ENCODE data around the gene PEX26. TPM values are rescaled to one million over a fixed set of nuclear protein-coding genes. Genes with fewer than 3 reads are reported as not detected.
"Not testable (repeated sequence)": the region's sequence is repeated elsewhere in the genome, so short reads cannot be mapped to it uniquely, and the experiment has no call there.

The PEX26 gene
- total and polyA plus RNA-seq, 2 donors (not counting 1 experiment from before 2014, with no cell fraction given) = 13.2 to 14.5 TPM

DNA sequence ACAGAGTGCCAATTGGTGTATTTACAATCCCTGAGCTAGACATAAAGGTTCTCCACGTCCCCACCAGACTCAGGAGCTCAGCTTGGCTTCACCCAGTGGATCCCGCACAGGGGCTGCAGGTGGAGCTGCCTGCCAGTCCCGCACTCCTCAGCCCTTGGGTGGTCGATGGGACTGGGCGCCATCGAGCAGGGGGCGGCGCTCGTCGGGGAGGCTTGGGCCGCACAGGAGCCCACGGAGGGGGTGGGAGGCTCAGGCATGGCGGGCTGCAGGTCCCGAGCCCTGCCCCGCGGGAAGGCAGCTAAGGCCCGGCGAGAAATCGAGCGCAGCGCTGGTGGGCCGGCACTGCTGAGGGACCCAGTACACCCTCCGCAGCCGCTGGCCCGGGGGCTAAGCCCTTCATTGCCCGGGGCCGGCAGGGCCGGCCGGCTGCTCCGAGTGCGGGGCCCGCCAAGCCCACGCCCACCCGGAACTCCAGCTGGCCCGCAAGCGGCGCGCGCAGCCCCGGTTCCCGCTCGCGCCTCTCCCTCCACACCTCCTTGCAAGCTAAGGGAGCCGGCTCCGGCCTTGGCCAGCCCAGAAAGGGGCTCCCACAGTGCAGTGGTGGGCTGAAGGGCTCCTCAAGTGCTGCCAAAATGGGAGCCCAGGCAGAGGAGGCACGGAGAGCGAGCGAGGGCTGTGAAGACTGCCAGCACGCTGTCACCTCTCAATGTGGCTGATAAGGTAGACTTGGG is 24.4 kb upstream of the PEX26 start:
- not testable (repeated sequence) for H3K9ac ChIP-seq (ENCODE audit: insufficient read depth, low read length); H3K27ac ChIP-seq (ENCODE audit: insufficient read depth, low read length); H3K4me2 ChIP-seq (ENCODE audit: extremely low read depth, insufficient read depth, low read length); H3K9me3 ChIP-seq (ENCODE audit: control insufficient read depth, insufficient read depth, low read depth, low read length); H3K27me3 ChIP-seq (ENCODE audit: control insufficient read depth, insufficient read depth, low read length); H4K20me1 ChIP-seq (ENCODE audit: control insufficient read depth, extremely low read depth, insufficient read depth, low read length); DNase-seq (ENCODE audit: low read depth in 2 of 2); H2AFZ ChIP-seq (ENCODE audit: low read length); H3K79me2 ChIP-seq (ENCODE audit: control insufficient read depth, insufficient read depth, low read length); H3K36me3 ChIP-seq (ENCODE audit: control insufficient read depth, insufficient read depth, low read length); H3K4me3 ChIP-seq (replicated peaks in 1 of 4; ENCODE audit: control extremely low read depth in 1 of 4, insufficient read depth in 1 of 4, low read depth in 3 of 4, low read length in 4 of 4)
- H3K4me1 ChIP-seq (ENCODE audit: control insufficient read depth, extremely low read depth, insufficient read depth, low read length) = peaks cover 25% of the 10 kb centered on the region

- H3K36me3 ChIP-seq (ENCODE audit: control insufficient read depth, insufficient read depth, low read length) = no peaks in the 10 kb centered on the region
- no peaks in the 10 kb centered on the region for H3K9me3 ChIP-seq (ENCODE audit: control insufficient read depth, insufficient read depth, low read depth, low read length)
- H4K20me1 ChIP-seq (ENCODE audit: control insufficient read depth, extremely low read depth, insufficient read depth, low read length) = no peaks in the 10 kb centered on the region
- no peaks in the 10 kb centered on the region for H3K27me3 ChIP-seq (ENCODE audit: control insufficient read depth, insufficient read depth, low read length)
- H3K4me2 ChIP-seq (ENCODE audit: extremely low read depth, insufficient read depth, low read length) = peak overlapping the region; percentile 69
- peak overlapping the region; percentile 7 for H3K9ac ChIP-seq (ENCODE audit: insufficient read depth, low read length)
- H2AFZ ChIP-seq (ENCODE audit: low read length) = peak overlapping the region; percentile 84
- H3K79me2 ChIP-seq (ENCODE audit: control insufficient read depth, insufficient read depth, low read length) = no peaks in the 10 kb centered on the region
- H3K4me3 ChIP-seq (replicated peaks in 1 of 4; ENCODE audit: control extremely low read depth in 1 of 4, insufficient read depth in 1 of 4, low read depth in 3 of 4, low read length in 4 of 4) = no peak overlapping the region
- DNase-seq (ENCODE audit: low read depth in 2 of 2) = no peak
- TF ChIP-seq, protein P1, sequence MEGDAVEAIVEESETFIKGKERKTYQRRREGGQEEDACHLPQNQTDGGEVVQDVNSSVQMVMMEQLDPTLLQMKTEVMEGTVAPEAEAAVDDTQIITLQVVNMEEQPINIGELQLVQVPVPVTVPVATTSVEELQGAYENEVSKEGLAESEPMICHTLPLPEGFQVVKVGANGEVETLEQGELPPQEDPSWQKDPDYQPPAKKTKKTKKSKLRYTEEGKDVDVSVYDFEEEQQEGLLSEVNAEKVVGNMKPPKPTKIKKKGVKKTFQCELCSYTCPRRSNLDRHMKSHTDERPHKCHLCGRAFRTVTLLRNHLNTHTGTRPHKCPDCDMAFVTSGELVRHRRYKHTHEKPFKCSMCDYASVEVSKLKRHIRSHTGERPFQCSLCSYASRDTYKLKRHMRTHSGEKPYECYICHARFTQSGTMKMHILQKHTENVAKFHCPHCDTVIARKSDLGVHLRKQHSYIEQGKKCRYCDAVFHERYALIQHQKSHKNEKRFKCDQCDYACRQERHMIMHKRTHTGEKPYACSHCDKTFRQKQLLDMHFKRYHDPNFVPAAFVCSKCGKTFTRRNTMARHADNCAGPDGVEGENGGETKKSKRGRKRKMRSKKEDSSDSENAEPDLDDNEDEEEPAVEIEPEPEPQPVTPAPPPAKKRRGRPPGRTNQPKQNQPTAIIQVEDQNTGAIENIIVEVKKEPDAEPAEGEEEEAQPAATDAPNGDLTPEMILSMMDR (conservative IDR thresholded peaks at IDR 0.05 in 1 of 2, IDR thresholded peaks at IDR 0.05 in 1 of 2; ENCODE audit: low read depth in 1 of 2, low read length in 2 of 2) = no peak
- peak overlapping the region; percentile 81 for H3K27ac ChIP-seq (ENCODE audit: insufficient read depth, low read length)
- peaks cover 23% of the 10 kb centered on the region for H3K4me1 ChIP-seq (ENCODE audit: control insufficient read depth, extremely low read depth, insufficient read depth, low read length)
Observed at GRCh38 chr22:18055619-18056160, 22.1 kb upstream of the PEX26 start.

DNA sequence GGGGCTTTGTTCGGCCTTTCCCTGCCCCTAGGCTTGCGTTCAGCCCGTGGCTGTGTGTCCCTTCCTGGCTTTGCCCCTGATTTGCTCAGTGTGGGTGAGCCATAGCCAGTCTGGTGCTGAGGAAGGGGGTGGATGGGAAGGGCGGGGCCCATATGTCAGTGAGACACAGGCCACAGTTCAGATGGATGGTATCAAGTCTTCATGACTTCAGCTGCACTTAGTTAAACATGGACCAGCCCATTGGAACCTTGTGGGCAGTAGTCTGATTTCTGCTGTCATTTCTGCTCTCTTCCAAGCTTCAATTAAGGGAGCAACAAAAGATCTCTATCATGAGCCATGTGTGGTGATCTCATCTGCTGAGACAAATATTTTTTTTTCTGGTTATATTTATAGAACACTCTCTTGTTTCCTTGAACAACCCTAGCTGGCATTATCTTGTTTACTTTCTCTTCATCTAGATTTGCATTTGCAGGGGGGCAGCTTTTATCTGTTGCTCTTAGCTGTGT is 21.6 kb upstream of the PEX26 start:
- H3K4me2 ChIP-seq (ENCODE audit: extremely low read depth, insufficient read depth, low read length) = peak overlapping the region; percentile 69
- H3K27me3 ChIP-seq (ENCODE audit: control insufficient read depth, insufficient read depth, low read length) = no peaks in the 10 kb centered on the region
- no peak overlapping the region for H3K4me3 ChIP-seq (replicated peaks in 1 of 4; ENCODE audit: control extremely low read depth in 1 of 4, insufficient read depth in 1 of 4, low read depth in 3 of 4, low read length in 4 of 4)
- H3K9ac ChIP-seq (ENCODE audit: insufficient read depth, low read length) = peak overlapping the region; percentile 7
- H3K4me1 ChIP-seq (ENCODE audit: control insufficient read depth, extremely low read depth, insufficient read depth, low read length) = peaks cover 28% of the 10 kb centered on the region
- TF ChIP-seq, protein P1 (conservative IDR thresholded peaks at IDR 0.05 in 1 of 2, IDR thresholded peaks at IDR 0.05 in 1 of 2; ENCODE audit: low read depth in 1 of 2, low read length in 2 of 2) = no peak
- TF ChIP-seq EZH2 (IDR thresholded peaks at IDR 0.05; ENCODE audit: low read length, missing control alignments) = no peak
- H4K20me1 ChIP-seq (ENCODE audit: control insufficient read depth, extremely low read depth, insufficient read depth, low read length) = no peaks in the 10 kb centered on the region
- H3K27ac ChIP-seq (ENCODE audit: insufficient read depth, low read length) = peak overlapping the region; percentile 81
- no peaks in the 10 kb centered on the region for H3K79me2 ChIP-seq (ENCODE audit: control insufficient read depth, insufficient read depth, low read length)
- peak overlapping the region; percentile 84 for H2AFZ ChIP-seq (ENCODE audit: low read length)
- H3K36me3 ChIP-seq (ENCODE audit: control insufficient read depth, insufficient read depth, low read length) = no peaks in the 10 kb centered on the region
- no peaks in the 10 kb centered on the region for H3K9me3 ChIP-seq (ENCODE audit: control insufficient read depth, insufficient read depth, low read depth, low read length)
- peak; percentile 82 for DNase-seq (ENCODE audit: low read depth in 2 of 2)
